Measurements from ENCODE around the gene CTCF. TPM values are rescaled to one million over a fixed set of nuclear protein-coding genes. Genes with fewer than 3 reads are reported as not detected.
A peak's percentile ranks its signal among the peaks of the same experiment; 100 is the strongest.

Gene CTCF
- total RNA-seq, 1 donor from 2014 or later, result 69.8 TPM

GRCh38 chr16:67535201-67535600, 27.1 kb upstream of the CTCF start:
- Mint-ChIP-seq H3K27me3 (peaks cover 18% of the 10 kb centered on the region), H3K36me3 (ENCODE audit: insufficient read depth) (peaks cover 1% of the 10 kb centered on the region), H3K4me1 (ENCODE audit: low read depth) (peaks cover 13% of the 10 kb centered on the region), H3K27ac (peak overlapping the region; percentile 18), H3K9me3 (ENCODE audit: low read depth) (no peaks in the 10 kb centered on the region), H3K4me3 (ENCODE audit: low read depth) (no peak overlapping the region)
- no peak for DNase-seq (ENCODE audit: low spot score, unreplicated experiment)
- no peak for TF ChIP-seq CTCF (IDR thresholded peaks at IDR 0.05; ENCODE audit: unreplicated experiment)

GRCh38 chr16:67537270-67537635, 25.1 kb upstream of the CTCF start:
- Mint-ChIP-seq H3K27ac (peak overlapping the region; percentile 77), H3K4me3 (ENCODE audit: low read depth) (peak overlapping the region; percentile 77), H3K27me3 (peaks cover 18% of the 10 kb centered on the region), H3K36me3 (ENCODE audit: insufficient read depth) (peaks cover 9% of the 10 kb centered on the region), H3K4me1 (ENCODE audit: low read depth) (peaks cover 7% of the 10 kb centered on the region), H3K9me3 (ENCODE audit: low read depth) (no peaks in the 10 kb centered on the region)
- DNase-seq (ENCODE audit: low spot score, unreplicated experiment), result no peak
- TF ChIP-seq CTCF (IDR thresholded peaks at IDR 0.05; ENCODE audit: unreplicated experiment), result no peak

- Mint-ChIP-seq H3K4me3 (ENCODE audit: low read depth) (peak overlapping the region; percentile 77), H3K27ac (no peak overlapping the region), H3K4me1 (ENCODE audit: low read depth) (peaks cover 7% of the 10 kb centered on the region), H3K9me3 (ENCODE audit: low read depth) (no peaks in the 10 kb centered on the region), H3K36me3 (ENCODE audit: insufficient read depth) (peaks cover 10% of the 10 kb centered on the region), H3K27me3 (peaks cover 18% of the 10 kb centered on the region)
- no peak for DNase-seq (ENCODE audit: low spot score, unreplicated experiment)
- no peak for TF ChIP-seq CTCF (IDR thresholded peaks at IDR 0.05; ENCODE audit: unreplicated experiment)
Observed at GRCh38 chr16:67537636-67538591, 24.4 kb upstream of the CTCF start.

- no peak for TF ChIP-seq CTCF (IDR thresholded peaks at IDR 0.05; ENCODE audit: unreplicated experiment)
- no peak for DNase-seq (ENCODE audit: low spot score, unreplicated experiment)
- Mint-ChIP-seq H3K4me1 (ENCODE audit: low read depth) (peaks cover 7% of the 10 kb centered on the region), H3K27ac (peak overlapping the region; percentile 10), H3K4me3 (ENCODE audit: low read depth) (peak overlapping the region; percentile 63), H3K9me3 (ENCODE audit: low read depth) (no peaks in the 10 kb centered on the region), H3K36me3 (ENCODE audit: insufficient read depth) (peaks cover 10% of the 10 kb centered on the region), H3K27me3 (peaks cover 18% of the 10 kb centered on the region)
Observed at GRCh38 chr16:67538666-67539101, 23.6 kb upstream of the CTCF start.

GRCh38 chr16:67539271-67539670, 23.1 kb upstream of the CTCF start:
- peaks cover 7% of the 10 kb centered on the region for H3K4me1 Mint-ChIP-seq (ENCODE audit: low read depth)
- TF ChIP-seq CTCF (IDR thresholded peaks at IDR 0.05; ENCODE audit: unreplicated experiment), result no peak
- H3K9me3 Mint-ChIP-seq (ENCODE audit: low read depth), result no peaks in the 10 kb centered on the region
- peak overlapping the region; percentile 63 for H3K4me3 Mint-ChIP-seq (ENCODE audit: low read depth)
- H3K27me3 Mint-ChIP-seq, result peaks cover 18% of the 10 kb centered on the region
- H3K36me3 Mint-ChIP-seq (ENCODE audit: insufficient read depth), result peaks cover 10% of the 10 kb centered on the region
- DNase-seq (ENCODE audit: low spot score, unreplicated experiment), result no peak
- H3K27ac Mint-ChIP-seq, result no peak overlapping the region

All from progenitor cell of endocrine pancreas (in vitro differentiated cells).